Loucy (cell line): ENCODE measurements around the gene ARIH1.

Experiments used
- H2AFZ ChIP-seq: fragments of 200-600 bp; sonication (generic); 2 replicates; pipeline ENCODE4 v1.6.0; 2016; ENCODE audit warnings: antibody characterized with exemption, mild to moderate bottlenecking, low read length, moderate library complexity
- H3F3A ChIP-seq: fragments of 200-600 bp; 2 replicates; pipeline ENCODE4 v1.6.0; 2016; ENCODE audit warnings: antibody characterized with exemption, low read depth, mild to moderate bottlenecking
- H3K27me3 ChIP-seq: fragments of 200-600 bp; sonication (generic); 2 replicates; pipeline ENCODE4 v1.6.1; 2014; ENCODE audit warnings: low read length, mild to moderate bottlenecking; ENCODE audit not compliant: insufficient read depth, poor library complexity, severe bottlenecking
- H3K36me3 ChIP-seq: fragments of 200-600 bp; sonication (generic); 2 replicates; pipeline ENCODE4 v1.6.1; 2016; ENCODE audit warnings: low read length; ENCODE audit not compliant: insufficient read depth
- H3K4me1 ChIP-seq: fragments of 200-600 bp; sonication (generic); 2 replicates; pipeline ENCODE4 v1.5.1; 2014; ENCODE audit warnings: low read length, mild to moderate bottlenecking; ENCODE audit not compliant: insufficient read depth, poor library complexity, severe bottlenecking
- H3K4me2 ChIP-seq: fragments of 200-600 bp; sonication (generic); 2 replicates; pipeline ENCODE4 v1.6.0; 2014; ENCODE audit warnings: antibody characterized with exemption, low read length, low read depth, mild to moderate bottlenecking; ENCODE audit not compliant: poor library complexity, severe bottlenecking
- H3K4me3 ChIP-seq: fragments of 200-600 bp; sonication (generic); 2 replicates; pipeline ENCODE4 v1.5.1; 2014; ENCODE audit warnings: low read length, mild to moderate bottlenecking, mixed read lengths; ENCODE audit not compliant: poor library complexity, severe bottlenecking
- H3K79me2 ChIP-seq: fragments of 200-600 bp; sonication (generic); 2 replicates; pipeline ENCODE4 v1.6.1; 2014; ENCODE audit warnings: low read length; ENCODE audit not compliant: insufficient read depth
- H3K9ac ChIP-seq: fragments of 200-600 bp; sonication (generic); 2 replicates; pipeline ENCODE4 v1.6.0; 2014; ENCODE audit warnings: mild to moderate bottlenecking, low read depth, low read length, moderate library complexity; ENCODE audit not compliant: poor library complexity, severe bottlenecking
- H3K9me2 ChIP-seq: fragments of 200-600 bp; sonication (generic); replicated peaks from 2 replicates; pipeline ENCODE4 v1.6.1; 2016; ENCODE audit warnings: low read depth, low read length, mixed read lengths
- H3K9me3 ChIP-seq: fragments of 200-600 bp; sonication (generic); 2 replicates; pipeline ENCODE4 v1.6.1; 2014; ENCODE audit warnings: mild to moderate bottlenecking, antibody characterized with exemption, low read length, low read depth; ENCODE audit not compliant: insufficient read depth
- H4K20me1 ChIP-seq: fragments of 200-600 bp; sonication (generic); 2 replicates; pipeline ENCODE4 v1.6.0; 2014; ENCODE audit warnings: antibody characterized with exemption, low read length, mild to moderate bottlenecking; ENCODE audit not compliant: insufficient read depth, poor library complexity, severe bottlenecking
- EZH2phosphoT487 ChIP-seq: fragments of 200-600 bp; IDR thresholded peaks from 2 replicates; pipeline ENCODE4 v1.6.1; 2018; ENCODE audit warnings: antibody characterized with exemption, mild to moderate bottlenecking, moderate library complexity, borderline replicate concordance
- TF ChIP-seq, protein P1 (sequence below): fragments of 200-600 bp; sonication (generic); conservative IDR thresholded peaks from 2 replicates; pipeline ENCODE4 v1.5.1; 2014; ENCODE audit warnings: mild to moderate bottlenecking, antibody characterized with exemption, low read length

ARIH1 gene

DNA sequence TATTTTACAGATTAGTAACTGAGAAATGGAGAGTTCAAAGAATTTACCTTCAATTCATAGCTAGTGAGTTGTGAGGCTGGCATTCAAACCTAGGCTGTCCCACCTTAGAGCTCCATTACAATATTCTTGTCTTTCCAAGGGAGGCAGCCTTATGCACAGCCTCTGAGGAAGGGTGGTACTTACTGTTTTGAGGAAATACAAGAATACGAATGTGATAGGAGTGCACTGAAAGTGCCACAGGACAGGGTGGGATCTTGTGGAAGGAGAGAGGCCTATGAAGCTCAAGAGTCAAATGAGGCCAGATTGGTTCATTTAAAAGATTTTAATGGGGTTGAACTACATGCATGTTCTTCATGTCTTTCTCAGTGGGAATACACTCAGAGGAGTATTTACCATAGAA is 86.3 kb downstream of the ARIH1 start:
- no peak overlapping the region for H3K9ac ChIP-seq
- H3K27me3 ChIP-seq: no peaks in the 10 kb centered on the region
- TF ChIP-seq EZH2phosphoT487: no peak
- TF ChIP-seq, protein P1, sequence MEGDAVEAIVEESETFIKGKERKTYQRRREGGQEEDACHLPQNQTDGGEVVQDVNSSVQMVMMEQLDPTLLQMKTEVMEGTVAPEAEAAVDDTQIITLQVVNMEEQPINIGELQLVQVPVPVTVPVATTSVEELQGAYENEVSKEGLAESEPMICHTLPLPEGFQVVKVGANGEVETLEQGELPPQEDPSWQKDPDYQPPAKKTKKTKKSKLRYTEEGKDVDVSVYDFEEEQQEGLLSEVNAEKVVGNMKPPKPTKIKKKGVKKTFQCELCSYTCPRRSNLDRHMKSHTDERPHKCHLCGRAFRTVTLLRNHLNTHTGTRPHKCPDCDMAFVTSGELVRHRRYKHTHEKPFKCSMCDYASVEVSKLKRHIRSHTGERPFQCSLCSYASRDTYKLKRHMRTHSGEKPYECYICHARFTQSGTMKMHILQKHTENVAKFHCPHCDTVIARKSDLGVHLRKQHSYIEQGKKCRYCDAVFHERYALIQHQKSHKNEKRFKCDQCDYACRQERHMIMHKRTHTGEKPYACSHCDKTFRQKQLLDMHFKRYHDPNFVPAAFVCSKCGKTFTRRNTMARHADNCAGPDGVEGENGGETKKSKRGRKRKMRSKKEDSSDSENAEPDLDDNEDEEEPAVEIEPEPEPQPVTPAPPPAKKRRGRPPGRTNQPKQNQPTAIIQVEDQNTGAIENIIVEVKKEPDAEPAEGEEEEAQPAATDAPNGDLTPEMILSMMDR: no peak
- H3K4me1 ChIP-seq: no peaks in the 10 kb centered on the region
- no peaks in the 10 kb centered on the region for H3K9me2 ChIP-seq
- H3K79me2 ChIP-seq: peaks cover 19% of the 10 kb centered on the region; the same call in 1 of the 2 replicates
- H3F3A ChIP-seq: no peaks in the 10 kb centered on the region
- no peak overlapping the region for H2AFZ ChIP-seq
- H3K36me3 ChIP-seq: peaks cover 83% of the 10 kb centered on the region
- H3K4me2 ChIP-seq: no peak overlapping the region
- H3K9me3 ChIP-seq: no peaks in the 10 kb centered on the region
- no peak overlapping the region for H3K4me3 ChIP-seq
- H4K20me1 ChIP-seq: peaks cover 15% of the 10 kb centered on the region

DNA sequence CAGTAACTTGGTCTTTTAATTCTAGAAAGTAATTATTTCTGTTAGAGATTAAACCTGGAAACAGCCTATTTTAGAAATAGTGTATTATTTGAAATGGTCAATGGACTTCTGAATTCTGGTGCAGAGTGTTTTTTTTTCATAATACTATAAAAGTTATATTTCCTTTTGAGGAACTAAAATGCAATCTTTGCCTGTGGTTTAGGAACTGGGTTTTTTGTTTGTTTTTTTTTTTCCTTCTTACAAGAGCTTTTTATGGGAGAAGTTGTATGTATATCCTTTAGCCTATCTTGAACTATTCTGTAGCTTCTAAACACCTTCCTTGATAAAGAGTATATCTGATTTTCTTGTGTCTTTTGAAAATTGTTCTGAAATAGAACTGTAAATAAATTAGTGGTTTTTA is 88.3 kb downstream of the ARIH1 start:
- no peaks in the 10 kb centered on the region for H3K9me2 ChIP-seq
- no peak for TF ChIP-seq EZH2phosphoT487
- TF ChIP-seq, protein P1: no peak
- H3F3A ChIP-seq: no peaks in the 10 kb centered on the region
- H3K4me1 ChIP-seq: no peaks in the 10 kb centered on the region
- no peaks in the 10 kb centered on the region for H3K9me3 ChIP-seq
- H3K4me2 ChIP-seq: no peak overlapping the region
- H2AFZ ChIP-seq: no peak overlapping the region
- peaks cover 19% of the 10 kb centered on the region; the same call in 1 of the 2 replicates for H3K79me2 ChIP-seq
- no peaks in the 10 kb centered on the region for H3K27me3 ChIP-seq
- H4K20me1 ChIP-seq: peaks cover 15% of the 10 kb centered on the region
- H3K4me3 ChIP-seq: no peak overlapping the region
- no peak overlapping the region for H3K9ac ChIP-seq
- H3K36me3 ChIP-seq: peaks cover 87% of the 10 kb centered on the region

DNA sequence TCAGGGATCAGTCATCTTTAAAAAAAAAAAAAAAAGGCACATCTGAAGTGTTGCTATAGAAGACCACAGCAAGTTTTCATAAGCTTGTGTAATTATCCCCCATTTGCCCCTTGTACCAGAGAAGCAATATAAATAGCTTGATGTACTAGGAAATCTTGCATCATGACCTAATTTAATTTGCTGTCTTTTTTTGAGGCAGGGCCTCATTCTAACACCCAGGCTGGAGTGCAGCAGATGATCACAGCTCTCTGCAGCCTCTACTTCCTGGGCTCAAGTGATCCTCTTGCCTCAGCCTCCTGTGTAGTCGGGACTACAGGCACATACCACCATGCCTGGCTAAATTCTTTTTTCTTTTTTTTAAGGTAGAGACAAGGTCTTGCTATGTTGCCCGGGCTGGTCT is 88.7 kb downstream of the ARIH1 start:
- H3K36me3 ChIP-seq: peaks cover 87% of the 10 kb centered on the region
- H3K4me3 ChIP-seq: no peak overlapping the region
- no peak overlapping the region for H3K9ac ChIP-seq
- H3K4me1 ChIP-seq: no peaks in the 10 kb centered on the region
- peaks cover 15% of the 10 kb centered on the region; the same call in 1 of the 2 replicates for H3K79me2 ChIP-seq
- no peaks in the 10 kb centered on the region for H3K9me3 ChIP-seq
- no peak overlapping the region for H2AFZ ChIP-seq
- peaks cover 15% of the 10 kb centered on the region for H4K20me1 ChIP-seq
- no peaks in the 10 kb centered on the region for H3K27me3 ChIP-seq
- no peak overlapping the region for H3K4me2 ChIP-seq
- no peaks in the 10 kb centered on the region for H3K9me2 ChIP-seq
- no peak for TF ChIP-seq EZH2phosphoT487
- TF ChIP-seq, protein P1: no peak
- no peaks in the 10 kb centered on the region for H3F3A ChIP-seq
